Fibroblast of the aortic adventitia (primary cell): ENCODE data around the gene GCFC2. TPM values are rescaled to one million over a fixed set of nuclear protein-coding genes. Genes with fewer than 3 reads are reported as not detected.

Source experiments
- DNase-seq: peaks from one replicate; pipeline ENCODE4 v3.0.0-alpha.2; 2010; ENCODE audit warnings: low read depth
- H3K4me3 ChIP-seq: 2 replicates; pipeline ENCODE4 v1.5.1; 2011; ENCODE audit warnings: low read depth, mild to moderate bottlenecking, control low read depth, low read length, moderate library complexity
- total RNA-seq: library from RNA; depleted of rRNA; stranded (reverse); fragments of >200 nt; gene quantifications from 2 replicates; pipeline ENCODE4 v1.2.3, GENCODE V29; 2012; ENCODE audit warnings: low replicate concordance
- TF ChIP-seq, protein P1 (sequence below): IDR thresholded peaks from 2 replicates; pipeline ENCODE4 v1.5.1; 2011; ENCODE audit warnings: mild to moderate bottlenecking, low read length, control low read depth, inconsistent platforms; ENCODE audit not compliant: insufficient read depth

GCFC2 gene
- total RNA-seq, 1 donor: 29.5 TPM

DNA sequence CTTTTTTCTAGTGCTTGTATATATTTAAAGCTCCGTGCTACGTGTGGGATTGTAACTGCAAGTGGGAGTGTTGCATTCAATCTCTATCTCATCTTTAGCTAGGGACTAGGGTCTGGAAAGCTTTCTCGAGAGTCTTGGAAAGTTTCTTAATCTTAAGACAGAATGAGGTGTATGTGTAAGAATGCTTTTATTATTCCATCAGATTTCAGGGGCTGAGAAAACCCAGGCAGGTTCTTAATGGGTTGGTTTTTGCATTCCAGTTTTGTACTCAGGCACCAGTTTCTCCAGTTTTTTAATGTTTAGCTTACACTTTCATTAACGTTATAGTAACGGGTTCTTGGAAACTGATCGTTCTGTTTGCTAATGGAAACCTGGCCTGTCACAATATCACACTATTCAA is 43.8 kb downstream of the GCFC2 start:
- TF ChIP-seq, protein P1, sequence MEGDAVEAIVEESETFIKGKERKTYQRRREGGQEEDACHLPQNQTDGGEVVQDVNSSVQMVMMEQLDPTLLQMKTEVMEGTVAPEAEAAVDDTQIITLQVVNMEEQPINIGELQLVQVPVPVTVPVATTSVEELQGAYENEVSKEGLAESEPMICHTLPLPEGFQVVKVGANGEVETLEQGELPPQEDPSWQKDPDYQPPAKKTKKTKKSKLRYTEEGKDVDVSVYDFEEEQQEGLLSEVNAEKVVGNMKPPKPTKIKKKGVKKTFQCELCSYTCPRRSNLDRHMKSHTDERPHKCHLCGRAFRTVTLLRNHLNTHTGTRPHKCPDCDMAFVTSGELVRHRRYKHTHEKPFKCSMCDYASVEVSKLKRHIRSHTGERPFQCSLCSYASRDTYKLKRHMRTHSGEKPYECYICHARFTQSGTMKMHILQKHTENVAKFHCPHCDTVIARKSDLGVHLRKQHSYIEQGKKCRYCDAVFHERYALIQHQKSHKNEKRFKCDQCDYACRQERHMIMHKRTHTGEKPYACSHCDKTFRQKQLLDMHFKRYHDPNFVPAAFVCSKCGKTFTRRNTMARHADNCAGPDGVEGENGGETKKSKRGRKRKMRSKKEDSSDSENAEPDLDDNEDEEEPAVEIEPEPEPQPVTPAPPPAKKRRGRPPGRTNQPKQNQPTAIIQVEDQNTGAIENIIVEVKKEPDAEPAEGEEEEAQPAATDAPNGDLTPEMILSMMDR: no peak
- peak; percentile 20 for DNase-seq
- H3K4me3 ChIP-seq: no peak overlapping the region

DNA sequence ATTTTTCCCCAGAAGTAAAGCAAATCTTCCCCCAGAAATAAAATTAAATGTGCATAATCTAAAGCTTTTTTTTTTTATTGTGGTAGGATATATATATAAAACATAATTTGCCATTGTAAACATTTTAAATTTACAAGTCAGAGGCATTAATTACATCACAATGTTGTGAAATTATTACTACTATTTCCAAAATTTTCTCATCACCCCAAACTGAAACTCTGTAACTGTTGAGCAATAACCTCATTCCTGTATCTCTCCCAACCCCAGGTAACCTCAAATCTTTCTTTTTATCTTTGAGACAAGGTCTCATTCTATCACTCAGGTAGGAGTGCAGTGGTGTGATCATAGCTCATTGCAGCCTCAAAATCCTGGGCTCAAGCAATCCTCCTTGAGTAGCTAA is 52.9 kb downstream of the GCFC2 start:
- DNase-seq: no peak
- H3K4me3 ChIP-seq: no peak overlapping the region
- TF ChIP-seq, protein P1: no peak

DNA sequence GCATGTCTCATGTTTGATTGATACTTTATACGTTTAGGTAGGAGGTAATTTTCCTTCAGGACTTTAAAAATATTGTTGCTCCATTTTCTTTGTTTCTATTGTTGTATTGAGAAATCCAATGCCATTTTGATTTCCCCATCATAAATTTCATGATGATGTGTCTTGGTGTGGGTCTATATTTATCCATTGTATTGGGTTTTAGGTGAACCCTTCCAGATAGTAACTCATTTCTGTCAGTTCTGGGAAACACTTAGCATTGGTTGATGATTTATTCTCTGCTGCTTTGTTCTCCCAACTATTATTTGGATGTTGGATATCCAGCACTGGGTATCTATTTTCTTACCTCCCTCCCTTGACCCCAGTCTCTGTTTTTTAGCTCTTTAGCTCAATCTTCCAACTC is 54.2 kb downstream of the GCFC2 start:
- no peak for DNase-seq
- no peak overlapping the region for H3K4me3 ChIP-seq
- TF ChIP-seq, protein P1: no peak

GRCh38 chr2:75655861-75656260 is 54.9 kb downstream of the GCFC2 start:
- TF ChIP-seq, protein P1: no peak
- no peak overlapping the region for H3K4me3 ChIP-seq
- DNase-seq: no peak

DNA sequence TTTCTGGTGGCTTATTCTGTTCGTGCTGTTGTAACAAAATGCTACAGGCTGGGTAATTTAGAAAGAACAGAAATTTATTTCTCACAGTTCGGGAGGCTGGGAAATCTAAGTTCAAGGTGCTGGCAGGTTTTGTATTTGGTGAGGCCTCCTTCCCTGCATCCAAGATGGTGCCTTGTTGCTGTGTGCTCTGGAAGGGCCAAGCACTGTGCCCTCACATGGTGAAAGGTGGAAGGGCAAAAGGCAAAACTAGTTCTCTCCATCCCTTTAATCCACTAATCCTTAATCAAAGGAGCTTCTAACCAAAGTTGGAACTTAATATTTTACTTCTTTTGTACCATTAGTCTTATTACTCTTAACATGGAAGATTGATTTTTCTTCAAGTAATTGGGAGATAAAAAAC is 56.7 kb downstream of the GCFC2 start:
- TF ChIP-seq, protein P1: no peak
- H3K4me3 ChIP-seq: no peak overlapping the region
- no peak for DNase-seq

GRCh38 chr2:75647771-75648170 is 62.9 kb downstream of the GCFC2 start:
- DNase-seq: no peak
- TF ChIP-seq, protein P1: peak; percentile 18
- H3K4me3 ChIP-seq: peak overlapping the region; percentile 88
